HuH-7.5 (cell line): ENCODE results near the gene PCBD1.

ENCODE experiments used
- DNase-seq: peaks from one replicate; pipeline ENCODE4 v3.0.0; 2011; ENCODE audit warnings: low spot score

Gene PCBD1

DNA sequence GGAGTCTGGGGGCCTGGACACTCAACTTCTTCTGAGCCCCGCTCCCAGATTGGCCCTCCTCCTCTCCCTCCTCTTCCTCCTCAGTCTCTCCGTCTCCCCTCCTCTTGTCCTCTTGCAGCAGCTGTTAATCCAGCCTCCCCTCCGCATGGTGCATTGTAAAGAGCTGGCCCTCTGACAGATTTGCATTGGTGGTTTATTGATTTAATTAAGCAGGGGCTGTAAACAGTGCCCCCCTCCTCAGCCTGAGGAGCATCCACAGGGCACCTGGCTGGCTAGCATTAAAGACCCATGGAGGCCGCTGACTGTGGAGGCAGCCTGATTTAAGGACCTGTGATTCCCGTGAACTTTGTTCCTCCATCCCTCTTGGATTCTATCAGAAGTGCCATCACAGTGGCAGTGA, 28.9 kb upstream of the PCBD1 start:
- DNase-seq: no peak

DNA sequence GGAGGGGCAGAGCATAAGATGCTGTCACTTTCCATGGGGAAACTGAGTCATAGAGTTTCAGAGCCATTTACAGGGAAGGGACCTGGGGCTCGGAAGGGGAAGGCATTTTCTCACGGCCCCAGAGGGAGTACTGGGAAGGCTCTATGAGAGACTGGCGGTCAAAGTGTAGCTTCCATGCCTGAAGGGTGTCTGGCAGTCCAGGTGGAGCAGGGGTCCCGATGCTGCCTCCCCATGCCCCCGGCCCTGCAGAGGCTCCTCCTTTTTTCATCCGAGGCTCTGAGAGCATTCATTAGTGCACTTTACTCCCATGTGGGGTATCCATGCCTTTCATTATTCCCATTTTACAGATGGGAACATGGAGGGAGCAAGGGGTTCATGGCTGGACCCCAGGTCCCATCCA, 27.9 kb upstream of the PCBD1 start:
- no peak for DNase-seq

- DNase-seq: no peak
Measured at GRCh38 chr10:70915806-70916205, 27.4 kb upstream of the PCBD1 start.

GRCh38 chr10:70915206-70915605, 26.8 kb upstream of the PCBD1 start:
- DNase-seq: no peak

DNA sequence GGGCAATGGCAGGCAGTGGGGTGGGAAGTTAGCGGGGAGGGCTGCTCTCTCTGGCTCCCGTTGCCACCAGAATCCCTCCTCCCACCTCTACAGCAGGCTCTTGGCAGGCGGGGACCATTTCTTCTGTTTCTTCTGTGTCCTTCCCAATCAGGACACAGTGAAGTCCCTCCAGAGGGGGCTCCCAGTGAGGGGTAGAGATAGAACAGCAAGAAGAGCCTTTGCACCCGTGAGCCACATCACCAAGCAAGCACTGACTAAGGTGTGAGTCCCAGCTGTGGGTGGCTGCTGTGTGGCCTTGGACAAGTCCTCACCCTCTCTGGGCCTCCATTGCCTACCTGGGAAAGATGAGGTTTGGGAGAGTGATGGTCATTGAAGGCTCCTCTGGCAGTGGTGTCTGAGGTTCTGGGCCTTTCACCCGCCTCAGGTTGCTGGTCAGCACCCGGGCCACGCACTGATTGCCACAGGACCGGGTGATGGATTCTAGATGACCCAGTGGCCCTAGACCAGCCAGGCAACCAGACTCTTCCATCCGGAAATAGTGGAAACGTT, 26.0 kb upstream of the PCBD1 start:
- no peak for DNase-seq

- no peak for DNase-seq
Measured at GRCh38 chr10:70913893-70914240, 25.5 kb upstream of the PCBD1 start.

- DNase-seq: no peak
Measured at GRCh38 chr10:70913191-70913892, 25.0 kb upstream of the PCBD1 start.

GRCh38 chr10:70912556-70912955, 24.2 kb upstream of the PCBD1 start:
- no peak for DNase-seq

DNA sequence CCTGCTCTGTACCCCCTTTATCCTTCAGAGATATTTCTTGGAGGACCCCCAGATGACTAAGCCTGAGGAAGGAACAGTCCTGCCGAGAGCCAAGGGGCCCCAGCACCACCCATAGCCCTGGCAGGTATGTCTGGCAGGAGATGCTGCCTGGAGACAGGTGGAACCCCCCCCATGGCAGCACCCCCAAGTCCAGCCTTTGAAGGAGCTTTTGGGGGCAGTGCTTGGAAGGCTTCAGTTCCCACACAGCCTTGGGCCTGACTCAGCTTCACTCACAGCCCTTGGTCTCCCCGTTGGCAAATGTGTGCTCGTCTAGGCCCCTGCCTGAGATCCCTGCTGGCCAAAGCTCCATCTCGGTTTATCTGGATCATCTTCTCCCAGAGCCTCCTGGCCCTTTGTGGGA, 23.0 kb upstream of the PCBD1 start:
- DNase-seq: no peak

- no peak for DNase-seq
Measured at GRCh38 chr10:70910486-70911341, 22.3 kb upstream of the PCBD1 start.

DNA sequence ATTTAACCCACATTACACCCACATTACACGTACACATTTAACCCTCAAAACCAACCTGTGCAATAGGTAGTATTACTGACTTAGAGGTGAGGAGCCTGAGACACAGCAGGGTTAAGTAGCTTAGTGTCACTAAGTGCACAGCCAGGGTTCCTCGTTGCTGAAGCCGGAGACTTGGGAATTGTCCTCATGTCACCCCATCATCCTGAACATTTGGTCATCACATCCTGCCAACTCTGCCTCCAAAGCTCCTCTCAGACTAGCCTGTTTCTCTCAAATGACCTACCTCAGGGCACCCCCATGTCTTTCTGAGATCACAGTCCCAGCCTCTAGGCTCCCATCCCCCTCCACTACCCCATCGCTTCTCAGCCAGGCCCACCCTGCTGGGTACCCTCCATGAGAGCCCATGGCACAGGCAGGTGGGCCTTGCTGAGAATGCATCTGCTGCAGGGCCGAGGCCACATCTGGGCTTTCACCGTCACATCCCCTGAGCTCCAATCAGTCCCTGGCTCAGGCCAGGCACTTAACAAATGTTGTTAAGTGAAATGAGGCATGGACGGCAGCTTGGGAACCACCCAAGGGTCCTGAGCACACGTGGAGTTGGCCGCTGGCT, 21.1 kb upstream of the PCBD1 start:
- no peak for DNase-seq

DNA sequence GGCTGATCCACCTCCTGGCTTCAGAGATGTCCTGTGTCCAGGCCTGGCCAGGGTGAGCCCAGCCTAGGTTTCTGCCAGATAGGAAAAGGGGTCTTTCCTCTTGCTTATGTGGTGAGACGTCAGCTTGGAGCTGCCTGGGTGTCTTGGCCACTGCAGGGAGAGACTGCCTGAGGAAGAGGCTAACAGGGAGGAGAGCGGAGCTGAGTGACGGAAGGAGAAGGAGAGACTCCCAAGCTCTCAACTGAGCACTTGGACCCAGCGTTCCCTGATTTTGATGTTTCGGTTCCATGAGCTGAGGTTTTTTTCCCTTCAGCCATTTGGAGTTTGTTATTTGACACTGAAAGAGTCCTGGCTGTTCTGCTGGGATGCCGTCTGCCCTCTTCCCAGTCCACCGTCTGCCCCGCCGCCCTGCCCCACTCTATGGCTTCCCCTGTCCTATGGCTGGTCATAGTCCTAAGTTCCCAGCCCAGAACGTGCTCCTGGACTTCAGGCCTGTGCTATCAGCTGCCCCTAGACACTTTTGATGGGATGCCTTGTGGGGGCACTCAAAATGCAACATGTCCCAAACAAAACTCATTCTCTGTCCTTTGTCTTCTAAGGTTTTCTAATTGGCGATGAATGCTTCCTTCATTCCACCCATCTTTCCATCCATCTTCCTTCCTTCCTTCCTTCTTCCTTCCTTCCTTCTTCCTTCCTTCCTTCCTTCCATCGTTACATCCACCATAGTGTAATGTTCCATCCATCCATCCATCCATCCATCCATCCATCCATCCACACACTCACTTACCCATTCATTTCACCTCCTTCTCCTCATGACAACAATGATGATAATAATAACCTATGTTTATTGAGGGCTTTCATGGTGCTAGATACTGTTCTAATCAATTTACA, 20.3 kb upstream of the PCBD1 start:
- DNase-seq: no peak

GRCh38 chr10:70907637-70908405, 19.5 kb upstream of the PCBD1 start:
- no peak for DNase-seq

- DNase-seq: no peak
Measured at GRCh38 chr10:70906953-70907636, 18.7 kb upstream of the PCBD1 start.

DNA sequence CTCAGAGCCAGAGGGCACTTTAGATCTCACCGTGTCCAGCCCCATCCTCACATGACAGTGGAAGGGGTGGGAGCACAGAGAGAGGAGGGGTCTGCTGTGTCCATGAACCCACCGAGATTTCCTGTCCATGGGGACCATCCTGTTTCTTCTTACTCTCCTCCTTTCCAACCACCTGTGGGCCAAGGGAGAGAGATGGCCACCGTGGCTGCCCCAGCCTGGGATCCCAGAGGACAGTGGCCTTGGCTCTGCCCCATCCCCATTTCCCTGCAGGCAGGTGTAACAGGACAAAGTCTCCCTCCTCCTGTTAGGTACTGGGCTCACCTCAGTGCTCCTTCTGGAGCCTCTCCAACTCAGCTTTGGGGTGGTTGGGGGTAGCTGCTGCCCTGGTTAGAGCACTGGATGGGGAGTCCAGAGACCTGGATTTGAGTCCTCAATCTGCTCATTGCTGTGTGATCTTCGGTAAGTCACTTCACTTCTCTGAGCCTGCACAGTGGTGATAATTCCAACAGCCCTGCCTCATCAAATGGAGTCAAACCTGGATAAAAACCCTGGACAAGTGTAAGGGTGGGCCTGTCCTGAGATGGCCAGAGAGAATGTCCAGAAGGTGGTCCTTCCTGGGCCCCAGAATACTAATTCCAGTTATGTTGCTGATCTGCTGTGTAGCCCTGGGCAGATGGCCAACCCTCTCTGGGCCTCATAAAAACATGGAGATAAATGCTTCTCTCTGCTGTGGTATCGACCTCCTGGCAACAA, 17.8 kb upstream of the PCBD1 start:
- no peak for DNase-seq

- DNase-seq: no peak
Measured at GRCh38 chr10:70905071-70906021, 17.0 kb upstream of the PCBD1 start.

- DNase-seq: peak; percentile 47
Measured at GRCh38 chr10:70903262-70903921, 15.0 kb upstream of the PCBD1 start.

DNA sequence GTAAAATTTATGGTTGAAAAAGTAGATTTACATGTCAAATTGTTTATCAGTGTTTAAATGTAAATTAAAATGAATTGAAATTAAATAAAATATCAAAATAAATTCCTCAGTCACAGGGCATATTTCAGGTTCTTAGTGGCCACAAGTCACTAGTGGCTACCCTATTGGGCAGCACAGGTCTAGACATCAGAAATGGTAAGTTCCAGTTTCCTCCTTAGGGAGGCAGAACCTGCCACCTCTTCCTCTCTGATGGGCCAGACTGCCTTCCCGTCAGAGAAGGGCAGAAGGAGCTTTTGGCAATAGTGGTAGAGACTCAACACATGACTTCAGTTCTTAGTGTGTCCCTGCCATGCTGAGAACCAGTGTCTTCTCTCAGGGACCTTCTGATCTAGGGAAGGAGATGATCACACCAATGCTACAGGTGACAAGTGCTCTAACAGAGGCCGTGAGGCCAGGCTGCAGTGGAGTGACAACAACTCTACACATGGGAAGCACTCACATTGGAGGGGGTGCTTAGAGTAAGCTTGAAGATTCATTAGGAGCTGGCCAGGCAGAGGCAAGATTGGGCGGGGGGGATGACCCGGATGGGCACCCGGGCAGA, 14.4 kb upstream of the PCBD1 start:
- no peak for DNase-seq
